Hepatocyte (in vitro differentiated cells): Measurements from ENCODE around the gene BCAN. TPM values are rescaled to one million over a fixed set of nuclear protein-coding genes. Genes with fewer than 3 reads are reported as not detected.

Experiments
- DNase-seq: peaks from one replicate; pipeline ENCODE4 v3.0.0-alpha.2; 2016; ENCODE audit warnings: low spot score
- H2AFZ ChIP-seq: fragments of 200-600 bp; sonication (generic); 2 replicates; pipeline ENCODE4 v1.6.0; 2016; ENCODE audit warnings: antibody characterized with exemption, mild to moderate bottlenecking
- H3K27ac ChIP-seq: fragments of 200-600 bp; sonication (generic); 2 replicates; pipeline ENCODE4 v1.5.1; 2016; ENCODE audit warnings: mild to moderate bottlenecking
- H3K27me3 ChIP-seq: fragments of 200-600 bp; sonication (generic); 2 replicates; pipeline ENCODE4 v1.6.1; 2016
- H3K36me3 ChIP-seq: fragments of 200-600 bp; sonication (generic); replicated peaks from 2 replicates; pipeline ENCODE4 v1.5.1; 2016; ENCODE audit warnings: low read depth; ENCODE audit not compliant: insufficient read depth
- H3K4me1 ChIP-seq: fragments of 200-600 bp; sonication (generic); 2 replicates; pipeline ENCODE4 v1.5.1; 2016; ENCODE audit warnings: mild to moderate bottlenecking, moderate library complexity; ENCODE audit not compliant: insufficient read depth
- H3K4me2 ChIP-seq: fragments of 200-600 bp; sonication (generic); 2 replicates; pipeline ENCODE4 v1.6.0; 2016
- H3K4me3 ChIP-seq: fragments of 200-600 bp; sonication (generic); 2 replicates; pipeline ENCODE4 v1.5.1; 2016; ENCODE audit warnings: mild to moderate bottlenecking
- H3K79me2 ChIP-seq: fragments of 200-600 bp; sonication (generic); 2 replicates; pipeline ENCODE4 v1.6.0; 2017; ENCODE audit warnings: mild to moderate bottlenecking
- H3K9me2 ChIP-seq: fragments of 200-600 bp; sonication (generic); replicated peaks from 2 replicates; pipeline ENCODE4 v1.6.0; 2017; ENCODE audit warnings: mild to moderate bottlenecking; ENCODE audit not compliant: insufficient read depth
- H3K9me3 ChIP-seq: fragments of 200-600 bp; sonication (generic); 2 replicates; pipeline ENCODE4 v1.5.1; 2016; ENCODE audit warnings: low read depth, mild to moderate bottlenecking
- H4K20me1 ChIP-seq: fragments of 200-600 bp; sonication (generic); 2 replicates; pipeline ENCODE4 v1.6.0; 2016; ENCODE audit warnings: mild to moderate bottlenecking; ENCODE audit not compliant: insufficient read depth, poor library complexity, severe bottlenecking
- CTCF ChIP-seq: fragments of 200-600 bp; sonication (generic); IDR thresholded peaks from 2 replicates; pipeline ENCODE4 v1.5.1; 2016; ENCODE audit warnings: antibody characterized with exemption, mild to moderate bottlenecking; ENCODE audit not compliant: poor library complexity
- EZH2 ChIP-seq: fragments of 200-600 bp; sonication (generic); IDR thresholded peaks from 2 replicates; pipeline ENCODE4 v1.6.1; 2016; ENCODE audit warnings: antibody characterized with exemption, mild to moderate bottlenecking, borderline replicate concordance
- EZH2phosphoT487 ChIP-seq: fragments of 200-600 bp; sonication (generic); IDR thresholded peaks from one replicate; pipeline ENCODE4 v1.6.1; 2018; ENCODE audit warnings: antibody characterized with exemption, mild to moderate bottlenecking, low read depth, moderate library complexity; ENCODE audit not compliant: unreplicated experiment, severe bottlenecking
- WGBS: methylation state at CpG from one replicate; pipeline ENCODE4 v1.1.6; 2016; ENCODE audit warnings: low lambda C conversion rate; ENCODE audit errors: missing lambda C conversion rate; 5-methylcytosine and 5-hydroxymethylcytosine counted together
- polyA plus RNA-seq: library from polyadenylated mRNA; unstranded; fragments of >200 nt; fragmentation: Nextera tagmentation; extraction: Ambion mirVana; gene quantifications from 2 replicates; pipeline ENCODE4 v1.2.1, GENCODE V29; 2016
- total RNA-seq: library from RNA; depleted of rRNA; stranded (reverse); fragments of >200 nt; gene quantifications from 2 replicates; pipeline ENCODE4 v1.2.3, GENCODE V29; 2014

Gene BCAN
- total and polyA plus RNA-seq, 2 experiments from 2014 or later, result 0.03 TPM; not detected in 1

- Histone ChIP-seq H3K36me3 (no peaks in the 10 kb centered on the region), H3K27me3 (peaks cover 56% of the 10 kb centered on the region), H3K9me3 (no peaks in the 10 kb centered on the region), H3K4me1 (peaks cover 19% of the 10 kb centered on the region), H4K20me1 (no peaks in the 10 kb centered on the region), H3K79me2 (no peaks in the 10 kb centered on the region), H3K9me2 (no peaks in the 10 kb centered on the region), H3K27ac (no peak overlapping the region), H3K4me2 (no peak overlapping the region), H3K4me3 (no peak overlapping the region), H2AFZ (no peak overlapping the region)
- no peak for TF ChIP-seq EZH2phosphoT487
- no peak for TF ChIP-seq EZH2
- TF ChIP-seq CTCF, result no peak
- DNase-seq, result no peak
- 30% methylated on average over 6 of the region's 6 CpGs for WGBS
Observed at GRCh38 chr1:156619582-156619955, 22.3 kb upstream of the BCAN start.

- H3K4me2 ChIP-seq, result no peak overlapping the region
- H3K9me2 ChIP-seq, result no peaks in the 10 kb centered on the region
- TF ChIP-seq CTCF, result no peak
- H3K9me3 ChIP-seq, result no peaks in the 10 kb centered on the region
- no peaks in the 10 kb centered on the region for H3K36me3 ChIP-seq
- peaks cover 23% of the 10 kb centered on the region for H3K4me1 ChIP-seq
- H4K20me1 ChIP-seq, result no peaks in the 10 kb centered on the region
- no peak overlapping the region for H3K4me3 ChIP-seq
- WGBS, result 66% methylated on average over 6 of the region's 6 CpGs
- peaks cover 81% of the 10 kb centered on the region for H3K27me3 ChIP-seq
- H3K27ac ChIP-seq, result no peak overlapping the region
- no peaks in the 10 kb centered on the region for H3K79me2 ChIP-seq
- DNase-seq, result no peak
- H2AFZ ChIP-seq, result no peak overlapping the region
Observed at GRCh38 chr1:156622581-156623297, 19.2 kb upstream of the BCAN start.

GRCh38 chr1:156623946-156624813 is 17.7 kb upstream of the BCAN start:
- Histone ChIP-seq H3K36me3 (no peaks in the 10 kb centered on the region), H3K9me2 (no peaks in the 10 kb centered on the region), H3K4me3 (no peak overlapping the region), H3K27ac (no peak overlapping the region), H3K79me2 (no peaks in the 10 kb centered on the region), H2AFZ (peak overlapping the region; percentile 25), H3K9me3 (no peaks in the 10 kb centered on the region), H4K20me1 (no peaks in the 10 kb centered on the region), H3K27me3 (peaks cover 78% of the 10 kb centered on the region), H3K4me2 (peak overlapping the region; percentile 90), H3K4me1 (peaks cover 23% of the 10 kb centered on the region)
- TF ChIP-seq CTCF, result peak; percentile 36
- TF ChIP-seq EZH2, result peak; percentile 64
- no peak for TF ChIP-seq EZH2phosphoT487
- WGBS, result 2% methylated on average over 61 of the region's 87 CpGs
- peak; percentile 75 for DNase-seq
